HG03025 (cell line): ENCODE measurements around the gene SAMD13.
A peak's percentile ranks its signal among the peaks of the same experiment; 100 is the strongest.

Experiments used
- ATAC-seq: cut with Tn5 transposase; IDR thresholded peaks from one replicate; pipeline ENCODE4 v1.9.1; 2021; ENCODE audit warnings: mild to moderate bottlenecking, moderate library complexity; ENCODE audit not compliant: unreplicated experiment, low FRiP score

Gene SAMD13

GRCh38 chr1:84301004-84301784 lies at the start of gene SAMD13:
TSS of gene SAMD13 (plus strand) at chr1:84301708. CDS start at chr1:84303235, 1,527 bp downstream.
- no peak for ATAC-seq

GRCh38 chr1:84253036-84253435 lies 48.5 kb upstream of the SAMD13 start:
- no peak for ATAC-seq

GRCh38 chr1:84253891-84254290 lies 47.6 kb upstream of the SAMD13 start:
- no peak for ATAC-seq

GRCh38 chr1:84254703-84255238 lies 46.7 kb upstream of the SAMD13 start:
- ATAC-seq, result no peak

GRCh38 chr1:84255582-84255981 lies 45.9 kb upstream of the SAMD13 start:
- no peak for ATAC-seq

GRCh38 chr1:84257617-84258016 lies 43.9 kb upstream of the SAMD13 start:
- ATAC-seq, result no peak

GRCh38 chr1:84259376-84259775 lies 42.1 kb upstream of the SAMD13 start:
- ATAC-seq, result no peak

GRCh38 chr1:84259989-84260388 lies 41.5 kb upstream of the SAMD13 start:
- no peak for ATAC-seq

- ATAC-seq, result no peak
Measured at GRCh38 chr1:84260852-84261518, 40.5 kb upstream of the SAMD13 start.

- ATAC-seq, result no peak
Measured at GRCh38 chr1:84264961-84265360, 36.5 kb upstream of the SAMD13 start.

- no peak for ATAC-seq
Measured at GRCh38 chr1:84265867-84266266, 35.6 kb upstream of the SAMD13 start.

GRCh38 chr1:84266748-84267147 lies 34.8 kb upstream of the SAMD13 start:
- no peak for ATAC-seq

- ATAC-seq, result no peak
Measured at GRCh38 chr1:84267476-84267875, 34.0 kb upstream of the SAMD13 start.

- no peak for ATAC-seq
Measured at GRCh38 chr1:84268346-84268745, 33.2 kb upstream of the SAMD13 start.

GRCh38 chr1:84269306-84269705 lies 32.2 kb upstream of the SAMD13 start:
- no peak for ATAC-seq

GRCh38 chr1:84271441-84272151 lies 29.9 kb upstream of the SAMD13 start:
- ATAC-seq, result peak; percentile 98

- no peak for ATAC-seq
Measured at GRCh38 chr1:84272401-84272800, 29.1 kb upstream of the SAMD13 start.

- no peak for ATAC-seq
Measured at GRCh38 chr1:84277343-84278059, 24.0 kb upstream of the SAMD13 start.

- no peak for ATAC-seq
Measured at GRCh38 chr1:84278905-84279304, 22.6 kb upstream of the SAMD13 start.

GRCh38 chr1:84280912-84281311 lies 20.6 kb upstream of the SAMD13 start:
- ATAC-seq, result no peak
